GM21526 (cell line): ENCODE data around the gene CCDC138.

ENCODE experiments used
- ATAC-seq: cut with Tn5 transposase; IDR thresholded peaks from one replicate; pipeline ENCODE4 v1.9.1; 2021; ENCODE audit warnings: moderate library complexity; ENCODE audit not compliant: unreplicated experiment, low FRiP score

The CCDC138 gene

DNA sequence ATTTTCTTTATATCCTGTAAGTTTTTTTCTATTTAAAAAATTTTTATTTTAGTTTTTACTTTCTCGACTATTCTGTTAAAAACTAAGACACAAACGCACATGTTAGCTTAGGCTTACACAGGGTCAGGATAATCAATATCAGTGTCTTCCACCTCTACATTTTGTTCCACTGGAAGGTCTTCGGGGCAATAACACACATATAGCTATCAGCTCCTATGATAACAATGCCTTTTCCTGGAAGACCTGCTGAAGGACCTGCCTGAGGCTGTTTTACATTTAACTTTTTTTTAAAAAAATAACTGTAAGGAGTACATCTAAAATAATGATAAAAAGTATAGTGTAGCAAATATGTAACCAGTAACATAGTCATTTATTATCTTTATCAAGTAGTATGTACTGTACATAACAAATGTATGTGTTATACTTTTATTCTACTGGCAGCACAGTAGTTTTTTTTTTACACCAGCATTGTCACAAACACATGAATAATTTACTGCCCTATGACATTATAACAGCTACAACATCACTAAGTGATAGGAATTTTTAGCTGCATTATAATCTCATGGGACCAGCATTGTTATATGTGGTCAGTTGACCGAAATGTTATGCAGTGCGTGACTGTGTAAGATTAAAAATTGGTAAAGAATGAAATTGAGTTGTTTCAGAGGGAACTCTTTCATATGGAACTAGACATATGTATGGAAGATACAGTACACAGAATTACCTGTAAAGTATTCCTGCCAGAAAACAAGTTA lies 37.9 kb downstream of the CCDC138 start:
- no peak for ATAC-seq

DNA sequence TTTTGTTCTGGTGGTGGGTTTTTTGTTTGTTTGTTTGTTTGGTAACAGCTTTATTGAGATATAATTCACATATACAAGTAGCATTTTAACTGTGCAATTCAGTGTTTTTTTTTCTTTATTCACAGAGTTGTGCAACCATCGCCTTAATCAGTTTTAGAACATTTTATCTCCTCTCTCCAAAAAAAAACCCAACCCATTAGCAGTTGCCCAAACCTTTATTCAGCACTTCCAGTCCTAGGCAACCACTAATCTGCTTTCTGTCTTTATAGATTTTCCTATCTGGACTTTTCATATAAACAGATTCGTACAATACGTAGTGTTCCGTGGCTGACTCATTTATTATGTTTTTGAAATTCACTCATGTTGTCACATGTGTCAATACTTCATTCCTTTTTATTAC lies 38.7 kb downstream of the CCDC138 start:
- ATAC-seq, result no peak

DNA sequence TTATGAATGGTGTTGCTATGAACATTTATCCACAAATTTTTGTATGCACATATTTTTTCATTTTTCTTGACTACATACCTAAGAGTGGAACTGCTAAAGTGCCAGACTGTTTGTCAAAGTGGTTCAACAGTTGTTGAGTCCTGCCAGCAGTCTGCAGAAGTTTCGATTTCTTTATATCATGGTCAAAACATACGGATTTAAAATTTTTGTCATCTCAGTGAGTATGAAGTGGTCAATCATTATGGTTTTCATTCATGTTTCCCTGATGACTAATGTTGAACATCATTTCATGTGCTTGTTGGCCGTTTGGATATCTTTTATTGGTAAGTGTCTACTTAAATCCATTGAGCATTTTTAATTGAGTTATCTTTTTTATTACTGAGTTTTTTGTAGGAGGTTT lies 39.2 kb downstream of the CCDC138 start:
- ATAC-seq, result no peak

DNA sequence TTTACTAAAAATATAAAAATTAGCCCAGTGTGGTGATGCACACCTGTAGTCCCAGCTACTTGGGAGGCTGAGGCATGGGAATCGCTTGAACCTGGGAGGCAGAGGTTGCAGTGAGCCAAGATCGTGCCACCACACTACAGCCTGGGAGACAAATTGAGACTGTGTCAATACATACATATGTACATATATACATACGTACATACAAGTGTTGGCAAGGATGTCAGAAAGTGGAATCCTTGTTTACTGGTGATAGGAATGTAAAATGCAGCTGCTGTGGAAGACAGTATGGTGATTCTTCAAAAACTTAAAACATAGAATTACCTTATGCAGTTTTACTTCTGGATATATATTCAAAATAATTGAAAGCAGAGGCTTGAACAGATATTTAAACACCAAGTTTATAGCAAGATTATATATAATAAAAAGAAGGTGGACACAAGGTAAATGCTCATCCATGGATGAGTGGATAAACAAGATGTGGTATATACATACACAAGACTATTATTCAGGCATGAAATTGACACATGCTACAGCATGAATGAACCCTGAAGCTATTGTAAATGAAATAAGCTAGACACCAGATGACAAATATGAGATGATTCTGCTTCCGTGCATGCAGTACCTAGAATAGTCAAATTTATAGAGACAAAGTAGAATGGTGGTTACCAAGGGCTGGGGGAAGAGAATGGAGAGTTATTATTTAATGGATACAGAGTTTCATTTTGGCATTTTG lies 43.2 kb downstream of the CCDC138 start:
- no peak for ATAC-seq

DNA sequence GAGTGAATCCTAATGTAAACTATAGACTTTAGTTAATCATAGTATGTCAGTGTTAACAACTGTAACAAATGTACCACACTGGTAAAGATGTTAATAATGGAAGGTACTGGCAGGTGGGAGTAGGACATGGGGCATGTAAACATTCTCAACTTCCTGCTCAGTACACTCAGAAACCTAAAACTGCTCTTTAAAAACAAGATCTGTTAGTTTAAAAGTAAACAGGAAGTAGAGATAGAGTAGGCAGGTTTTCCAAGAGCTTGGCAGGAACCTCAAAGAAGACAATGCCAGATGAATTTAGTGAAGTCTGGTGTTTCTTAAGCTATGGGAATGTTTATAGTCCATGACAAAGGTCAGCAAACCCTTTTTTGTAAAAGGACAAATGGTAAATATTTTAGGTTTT lies 46.6 kb downstream of the CCDC138 start:
- no peak for ATAC-seq

DNA sequence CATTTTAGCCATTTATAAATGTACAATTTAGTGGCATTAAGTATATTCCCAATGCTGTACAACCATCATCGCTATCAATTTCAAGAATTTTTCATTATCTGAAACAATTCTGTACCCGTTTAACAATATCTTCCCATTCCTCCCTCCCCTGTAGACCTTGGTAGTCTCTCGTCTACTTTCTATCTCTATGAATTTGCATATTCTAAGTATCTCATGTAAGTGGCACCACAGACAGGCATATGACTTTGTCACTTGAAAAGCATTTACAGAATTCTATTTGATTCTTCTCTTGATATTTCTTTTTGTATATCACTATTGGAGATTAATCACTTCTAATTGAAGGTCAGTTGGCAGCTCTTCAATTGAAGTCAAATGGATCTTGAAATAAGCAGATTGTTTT lies 48.0 kb downstream of the CCDC138 start:
- ATAC-seq, result no peak

DNA sequence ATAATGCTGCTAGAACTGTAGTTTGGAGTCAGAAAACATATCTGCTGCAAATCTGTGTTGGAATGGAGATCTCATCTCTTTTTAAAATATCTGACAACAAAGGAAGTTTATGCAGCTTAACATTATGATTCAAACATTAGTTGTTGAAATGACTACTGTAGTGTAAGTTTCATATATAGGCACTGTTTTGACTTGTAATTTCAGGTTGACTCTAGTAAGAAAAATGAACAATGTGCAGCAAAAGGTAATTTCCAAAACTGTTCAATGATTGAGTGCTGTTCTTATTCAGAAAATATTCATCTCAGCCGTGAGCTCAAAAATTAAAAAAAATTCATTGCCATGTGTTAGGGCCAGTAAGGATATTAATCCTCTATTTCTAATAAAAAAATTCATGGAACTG lies 48.5 kb downstream of the CCDC138 start:
- ATAC-seq, result no peak

DNA sequence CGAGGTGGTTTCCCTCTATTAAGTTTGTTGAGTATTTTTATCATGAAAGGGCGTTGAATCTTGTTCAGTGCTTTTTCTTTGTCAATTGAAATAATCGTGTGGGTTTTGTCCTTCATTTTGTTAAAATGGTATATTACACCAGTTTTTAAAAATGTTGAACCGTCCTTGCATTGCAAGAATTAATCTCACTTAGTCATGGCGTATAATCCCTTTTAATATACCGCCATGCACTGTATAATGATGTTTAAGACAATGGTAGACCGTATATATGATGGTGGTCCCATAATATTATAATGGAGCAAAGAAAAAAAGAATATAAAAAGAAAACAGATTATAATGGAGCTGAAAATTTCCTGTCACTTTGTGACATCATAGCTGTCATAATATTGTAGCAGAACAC lies 50.6 kb downstream of the CCDC138 start:
- no peak for ATAC-seq

DNA sequence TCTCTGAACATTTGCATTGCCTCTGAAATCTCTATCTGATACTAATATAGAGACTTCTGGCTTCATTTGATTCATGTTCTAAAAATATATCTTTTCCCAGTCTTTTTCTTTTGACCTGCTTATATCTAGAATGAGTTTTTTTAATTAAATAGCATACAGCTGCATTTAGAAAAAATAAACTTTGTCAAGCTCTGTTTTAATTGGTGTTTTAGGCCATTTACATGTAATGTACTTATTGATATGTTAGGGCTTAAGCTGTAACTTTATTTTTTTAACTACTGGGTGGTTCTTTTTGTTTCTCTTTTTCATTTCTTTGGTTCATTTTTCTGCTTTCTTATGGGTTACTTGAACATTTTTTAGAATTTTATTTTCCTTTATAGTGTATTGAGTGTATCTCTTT lies 54.9 kb downstream of the CCDC138 start:
- no peak for ATAC-seq

DNA sequence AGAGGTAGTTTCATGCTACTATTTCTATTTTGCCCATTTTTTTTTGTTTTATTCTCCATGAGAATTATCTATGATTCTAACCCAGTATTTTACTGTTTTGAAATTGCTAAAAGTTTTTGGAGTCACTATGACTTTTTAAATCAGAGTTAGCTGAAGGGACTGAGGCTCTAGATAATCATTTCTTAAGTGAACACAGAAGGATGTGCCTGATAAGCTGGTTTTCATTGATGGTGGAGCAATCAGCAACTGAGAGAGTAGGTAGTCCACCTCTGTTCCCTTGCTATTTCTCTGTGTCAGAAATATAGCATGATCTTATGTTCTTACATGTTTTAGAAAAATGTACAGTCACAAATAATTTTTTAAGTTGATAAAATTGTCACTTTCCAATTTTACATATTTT lies 59.4 kb downstream of the CCDC138 start:
- no peak for ATAC-seq

DNA sequence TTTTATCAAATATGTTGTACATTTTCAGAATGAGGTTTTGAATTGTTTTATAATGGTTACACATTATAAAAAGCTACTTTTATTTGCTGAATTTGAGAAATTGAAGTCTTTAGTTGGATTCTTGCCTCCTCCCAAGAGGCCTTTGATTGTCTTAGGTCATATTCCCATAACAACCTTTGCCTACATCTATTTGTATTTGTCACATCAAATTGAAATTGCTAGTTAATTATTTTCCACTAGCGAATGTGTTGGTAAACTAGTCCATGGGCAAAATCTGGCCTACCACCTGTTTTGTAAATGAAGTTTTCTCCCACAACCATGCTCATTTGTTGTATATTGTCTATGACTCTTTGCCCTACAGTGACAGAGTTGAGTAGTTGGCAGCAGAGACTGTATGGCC lies 60.4 kb downstream of the CCDC138 start:
- no peak for ATAC-seq

DNA sequence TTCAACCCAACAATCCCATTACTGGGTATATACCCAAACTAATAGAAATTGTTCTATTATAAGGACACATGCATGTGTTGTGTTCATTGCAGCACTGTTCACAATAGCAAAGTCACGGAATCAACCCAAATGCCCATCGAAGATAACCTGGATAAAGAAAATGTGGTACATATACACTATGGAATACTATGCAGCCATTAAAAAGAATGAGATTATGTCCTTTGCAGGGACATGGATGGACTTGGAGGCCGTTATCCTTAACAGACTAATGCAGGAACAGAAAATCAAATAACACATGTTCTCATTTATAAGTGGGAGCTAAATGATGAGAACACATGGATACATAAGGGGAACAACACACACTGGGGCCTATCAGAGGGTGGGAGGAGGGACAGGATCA lies 65.8 kb downstream of the CCDC138 start:
- ATAC-seq, result no peak

DNA sequence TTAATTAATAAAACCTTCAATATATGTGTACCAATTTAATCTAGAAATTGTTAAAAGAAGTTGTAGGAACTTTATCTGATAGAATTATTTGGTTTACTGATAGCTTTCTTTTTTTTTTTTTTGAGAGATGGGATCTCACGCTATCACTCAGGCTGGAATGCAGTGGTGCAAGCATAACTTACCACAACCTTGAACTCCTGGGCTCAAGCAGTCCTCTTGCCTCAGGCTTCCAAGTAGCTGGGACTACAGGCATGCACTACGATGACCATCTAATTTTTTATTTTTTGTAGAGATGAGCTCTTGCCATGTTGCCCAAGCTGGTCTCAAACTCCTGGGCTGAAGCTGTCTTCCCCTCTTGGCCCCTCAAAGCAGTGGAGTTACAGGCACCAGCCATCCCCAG lies 66.8 kb downstream of the CCDC138 start:
- ATAC-seq, result no peak

DNA sequence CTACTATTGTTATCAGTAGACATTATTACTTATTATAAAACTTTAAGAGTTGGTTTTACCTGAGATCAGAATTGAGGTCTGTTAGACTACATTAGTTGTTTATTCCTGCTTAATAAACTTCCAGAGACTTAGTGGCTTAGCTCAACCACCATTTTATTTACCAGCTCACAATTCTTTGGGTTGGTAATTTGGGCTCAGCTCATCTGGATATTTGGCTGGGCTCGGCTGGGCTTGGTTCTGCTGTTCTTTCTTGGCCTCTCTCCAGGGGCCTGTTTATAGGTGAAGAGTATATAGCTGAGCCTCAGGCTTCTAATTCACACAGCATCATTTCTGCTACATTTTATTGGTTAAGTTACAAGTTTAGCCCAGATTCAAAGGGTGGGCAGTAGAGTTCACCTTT lies 67.9 kb downstream of the CCDC138 start:
- ATAC-seq, result no peak

DNA sequence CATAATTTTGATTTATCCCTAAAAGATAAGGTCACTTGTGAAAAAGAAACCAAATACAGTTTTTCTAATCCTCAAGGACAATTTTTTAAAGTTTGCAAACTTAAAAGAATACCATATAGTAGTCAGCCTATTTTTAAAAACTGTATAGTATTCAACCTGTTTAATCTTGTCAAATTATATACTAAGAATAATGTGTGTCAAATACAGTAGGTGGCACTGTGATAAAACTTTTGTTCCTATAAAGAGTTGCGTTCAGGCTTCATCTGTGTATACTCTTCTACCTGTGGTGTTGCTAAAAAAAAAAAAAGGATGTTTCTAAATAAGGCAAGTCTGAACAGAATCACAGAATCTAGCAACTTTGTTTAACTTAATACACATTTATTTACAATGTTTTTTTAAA lies 68.6 kb downstream of the CCDC138 start:
- ATAC-seq, result no peak

DNA sequence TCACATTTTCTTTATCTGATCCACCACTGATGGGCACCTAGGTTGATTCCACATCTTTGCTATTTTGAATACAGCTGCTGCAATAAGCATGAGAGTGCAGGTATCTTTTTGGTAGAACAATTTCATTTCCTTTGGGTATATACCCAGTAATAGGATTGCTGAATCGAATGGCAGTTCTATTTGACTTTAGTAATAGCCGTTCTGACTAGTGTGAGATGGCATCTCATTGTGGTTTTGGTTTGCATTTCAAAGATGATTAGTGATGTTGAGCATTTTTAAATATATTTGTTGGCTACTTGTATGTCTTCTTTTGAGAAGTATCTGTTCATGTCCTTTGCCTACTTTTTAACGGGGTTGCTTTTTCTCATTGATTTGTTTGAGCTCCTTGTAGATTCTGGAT lies 72.3 kb downstream of the CCDC138 start:
- no peak for ATAC-seq

DNA sequence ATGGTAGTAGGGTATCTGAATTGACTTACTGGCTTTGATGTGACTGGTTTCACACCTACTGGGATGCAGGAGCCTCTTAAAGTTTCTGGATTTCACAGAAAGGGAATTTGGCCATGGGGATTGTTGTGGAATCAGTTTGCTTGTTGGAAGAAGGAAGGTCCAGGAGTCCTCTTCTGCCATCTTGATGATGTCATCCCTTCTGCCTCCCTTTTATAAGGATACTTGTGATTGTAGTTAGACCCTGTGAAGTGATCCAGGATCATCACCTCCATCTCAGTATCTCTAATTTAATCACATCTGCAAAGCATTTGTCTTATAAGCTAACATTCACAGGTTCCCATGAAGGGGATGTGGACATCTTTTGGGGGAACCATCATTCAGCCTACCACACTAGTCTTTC lies 79.5 kb downstream of the CCDC138 start:
- ATAC-seq, result no peak

DNA sequence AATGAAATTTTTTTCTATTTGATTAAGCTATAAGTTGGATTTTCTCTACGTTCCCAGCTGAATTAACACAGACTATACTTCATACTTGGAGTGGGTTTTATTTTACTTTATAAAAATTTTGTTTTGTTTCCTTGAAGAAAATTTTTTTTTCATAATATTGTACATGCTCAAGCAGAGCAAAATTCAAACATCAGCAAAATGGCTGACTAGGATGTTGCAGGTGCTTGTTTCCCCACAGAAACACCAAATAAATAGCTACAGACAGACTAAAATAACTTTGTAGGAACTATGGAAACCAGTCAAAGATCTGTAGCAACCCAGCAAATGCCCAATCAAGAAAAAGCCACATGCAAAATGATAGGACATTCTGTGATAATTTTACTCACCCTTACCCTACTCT lies 82.3 kb downstream of the CCDC138 start:
- no peak for ATAC-seq

DNA sequence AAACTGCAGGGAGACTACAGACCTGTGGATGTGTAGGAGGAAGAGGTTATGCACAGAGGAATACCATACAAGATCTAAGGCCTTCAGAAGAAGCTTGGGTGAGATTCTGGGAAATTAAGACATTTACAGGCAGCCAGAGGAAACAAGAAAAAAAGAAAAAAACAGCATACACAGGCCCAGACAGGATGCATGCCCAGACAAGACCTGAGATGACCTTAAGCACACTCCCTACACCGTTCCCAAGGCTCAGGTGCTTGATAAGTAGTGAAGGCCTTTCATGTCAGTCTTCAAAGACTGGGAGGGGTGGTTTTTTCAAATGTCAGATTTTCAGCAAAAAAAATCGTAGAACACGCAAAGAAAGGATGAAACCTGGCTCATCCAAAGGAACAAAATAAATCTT lies 83.0 kb downstream of the CCDC138 start:
- no peak for ATAC-seq

DNA sequence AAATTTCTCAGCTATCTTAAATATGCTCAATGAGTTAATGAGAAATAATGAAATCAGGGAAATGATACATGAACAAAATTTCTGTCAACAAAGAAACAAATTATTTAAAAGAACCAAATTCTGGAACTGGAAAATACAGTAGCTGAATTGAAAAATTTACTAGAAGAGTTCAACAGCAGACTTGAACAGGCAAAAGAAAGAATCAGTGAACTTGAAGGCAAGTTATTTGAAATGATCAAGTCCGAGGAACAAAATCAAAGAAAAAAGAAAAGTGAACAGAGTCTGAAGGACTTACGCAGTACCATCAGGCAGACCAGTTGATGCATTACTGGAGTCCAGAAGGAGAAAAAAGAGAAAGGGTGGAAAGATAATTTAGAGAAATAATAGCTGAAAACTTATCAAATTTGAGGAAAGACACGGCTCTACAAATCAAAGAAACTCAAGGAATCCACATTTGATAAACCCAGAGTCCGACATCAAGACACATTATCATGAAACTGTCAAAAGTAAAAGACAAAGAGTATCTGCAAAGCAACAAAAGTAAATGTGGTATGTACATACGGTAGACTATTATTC lies 83.6 kb downstream of the CCDC138 start:
- ATAC-seq, result no peak

DNA sequence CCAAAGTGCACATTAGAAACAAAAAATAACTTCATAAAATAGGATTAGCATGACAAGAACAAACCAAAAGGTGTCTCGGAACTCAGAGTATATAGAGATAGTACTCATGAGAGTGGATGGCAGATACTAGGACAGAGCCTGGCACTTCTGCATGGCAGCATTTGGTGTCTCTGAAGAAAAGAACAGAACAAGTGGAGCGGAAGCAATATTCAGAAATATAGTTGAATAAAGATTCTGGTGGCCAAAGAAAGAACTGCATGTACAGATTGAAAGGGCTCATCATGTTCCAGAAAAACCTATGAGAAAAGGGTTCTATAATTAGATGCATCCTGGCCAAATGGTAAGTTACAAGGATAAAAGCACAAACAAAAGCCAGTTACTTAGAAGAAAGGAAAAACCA lies 90.9 kb downstream of the CCDC138 start:
- ATAC-seq, result no peak

DNA sequence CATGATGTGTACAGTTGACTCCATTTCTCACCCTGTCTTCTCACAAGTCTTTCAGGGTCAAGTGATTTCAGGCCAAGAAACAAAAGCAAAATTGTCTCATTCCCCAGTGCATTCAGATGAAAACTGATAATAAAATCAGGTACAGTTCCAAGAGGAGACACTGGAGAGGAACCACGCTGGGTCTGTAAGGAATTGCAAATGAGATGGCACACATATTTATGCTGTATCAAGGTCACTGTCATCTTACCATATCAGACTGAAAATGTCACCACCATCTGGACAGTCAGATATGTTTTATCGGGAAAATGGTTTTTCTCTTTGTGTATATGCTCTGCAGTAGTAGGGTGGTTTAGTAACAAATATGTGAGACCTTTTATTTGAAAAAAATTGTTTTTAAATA lies 91.7 kb downstream of the CCDC138 start:
- ATAC-seq, result no peak
